ENCODE results near the gene DBX1.

Gene DBX1

DNA sequence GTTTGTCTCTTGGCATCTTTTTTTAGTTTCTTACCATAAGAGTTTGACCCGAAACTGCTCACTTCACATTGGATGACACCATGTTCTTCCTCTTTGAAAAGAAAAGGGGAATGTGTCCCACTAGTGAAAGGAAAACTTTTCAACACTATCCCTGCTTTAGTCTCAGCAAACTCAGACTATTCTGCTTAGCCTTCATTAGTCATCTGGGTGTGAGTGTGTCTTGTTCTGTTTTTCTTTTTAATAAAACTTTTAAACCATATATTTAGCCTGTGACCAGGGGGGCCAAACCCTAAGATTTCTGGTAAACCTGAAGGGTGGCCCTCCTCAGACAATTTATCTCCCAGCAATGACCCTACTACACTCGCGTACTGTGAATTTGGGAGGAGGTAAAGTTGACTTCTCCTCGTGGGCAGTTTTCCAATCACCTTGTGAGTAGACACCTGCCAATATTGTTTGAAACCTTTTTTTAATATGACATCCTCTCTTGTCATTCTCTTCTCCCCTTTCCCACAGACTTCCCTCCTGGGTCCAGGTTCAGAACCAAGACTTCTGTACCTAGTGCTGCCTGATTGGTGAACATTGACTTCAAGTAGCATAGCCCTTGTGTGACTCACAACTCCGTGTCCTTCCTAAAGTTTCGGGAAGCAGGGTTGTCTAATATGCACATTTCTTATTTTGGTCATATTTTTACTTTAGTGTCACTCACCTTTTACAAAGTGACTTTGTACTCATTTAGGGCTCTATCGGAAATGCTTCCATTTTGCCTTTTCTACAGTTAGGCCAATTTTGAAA is 39.9 kb downstream of the DBX1 start:
- no peak for DNase-seq

GRCh38 chr11:20119315-20119714 is 41.0 kb downstream of the DBX1 start:
- no peak for DNase-seq

DNA sequence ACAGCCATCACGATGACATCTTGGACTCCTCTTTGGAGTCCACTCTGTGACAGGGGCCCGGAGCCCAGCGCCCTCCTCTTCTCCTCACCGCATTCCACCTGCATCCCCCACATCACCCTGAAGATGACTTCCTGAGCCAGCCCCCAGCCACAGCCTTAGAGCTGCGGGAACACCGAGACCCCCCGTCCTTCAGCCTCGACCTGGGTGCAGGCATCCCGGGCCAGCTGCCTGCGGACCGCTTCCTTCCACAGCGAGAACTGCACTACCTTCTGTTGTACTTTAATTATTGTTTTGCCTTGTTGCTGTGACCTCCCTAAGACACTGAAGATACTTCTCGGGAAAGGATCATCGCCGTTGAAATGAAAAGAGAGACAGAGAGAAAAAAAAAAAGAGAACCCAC is 42.1 kb downstream of the DBX1 start:
- no peak for DNase-seq

- DNase-seq, result no peak
Measured at GRCh38 chr11:20117291-20117690, 43.0 kb downstream of the DBX1 start.

DNA sequence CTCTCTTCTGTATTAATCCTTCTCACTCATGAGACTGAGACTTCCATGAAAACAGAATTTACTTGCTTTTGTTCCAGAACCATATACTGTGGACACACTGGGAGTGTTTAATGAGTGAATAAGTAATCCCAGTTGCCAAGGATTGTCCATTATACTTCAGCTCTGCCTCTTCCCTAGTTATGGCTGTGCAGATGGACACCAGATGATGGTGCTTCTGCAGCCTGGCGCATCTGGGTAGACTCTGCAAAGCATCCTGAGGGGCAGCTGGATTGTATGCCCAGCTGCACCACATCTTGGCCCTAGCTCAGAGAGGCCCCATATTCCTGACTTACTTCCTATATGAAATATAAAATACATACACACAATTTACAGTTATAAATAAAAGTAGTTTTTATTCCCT is 43.5 kb downstream of the DBX1 start:
- DNase-seq, result no peak

DNA sequence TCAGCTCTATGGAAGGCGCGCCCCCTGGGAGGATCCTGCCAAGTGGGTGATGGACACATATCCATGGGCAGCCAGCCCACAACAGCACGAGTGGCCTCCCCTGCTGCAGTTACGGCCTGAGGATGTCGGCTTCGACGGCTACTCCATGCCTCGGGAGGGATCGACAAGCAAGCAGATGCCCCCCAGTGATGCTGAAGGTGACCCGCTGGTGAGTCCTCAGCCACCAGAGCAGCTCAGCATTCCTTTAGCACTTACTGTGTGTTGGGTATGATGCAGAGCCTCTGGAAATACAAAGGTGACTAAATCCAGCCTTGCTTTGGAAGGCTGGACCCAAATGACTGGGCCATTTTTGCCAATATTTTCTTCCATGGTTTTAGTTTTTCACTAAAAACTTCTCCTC is 45.7 kb downstream of the DBX1 start:
- DNase-seq, result no peak

GRCh38 chr11:20113149-20113438 is 47.2 kb downstream of the DBX1 start:
- DNase-seq, result no peak

GRCh38 chr11:20112291-20113148 is 47.8 kb downstream of the DBX1 start:
- peak; percentile 43 for DNase-seq

DNA sequence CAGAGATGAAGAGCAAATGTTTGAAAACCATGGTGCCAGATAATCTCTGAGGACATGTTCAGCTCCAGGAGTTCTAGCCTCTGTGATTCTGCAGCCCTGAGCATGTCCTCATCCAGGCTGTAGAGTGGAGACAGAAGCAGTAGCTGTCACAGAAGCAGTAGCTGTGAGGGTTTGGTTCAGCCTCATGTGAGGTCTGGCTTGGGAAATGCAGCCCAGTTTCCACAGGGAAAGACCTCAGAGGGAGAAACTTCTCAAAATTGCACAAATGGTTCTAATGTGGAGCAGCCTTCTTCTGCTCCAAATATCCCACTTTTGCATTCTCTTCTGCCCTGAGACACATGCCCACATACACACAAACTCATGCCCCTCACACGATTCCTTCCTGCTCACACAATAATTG is 48.4 kb downstream of the DBX1 start:
- DNase-seq, result no peak

DNA sequence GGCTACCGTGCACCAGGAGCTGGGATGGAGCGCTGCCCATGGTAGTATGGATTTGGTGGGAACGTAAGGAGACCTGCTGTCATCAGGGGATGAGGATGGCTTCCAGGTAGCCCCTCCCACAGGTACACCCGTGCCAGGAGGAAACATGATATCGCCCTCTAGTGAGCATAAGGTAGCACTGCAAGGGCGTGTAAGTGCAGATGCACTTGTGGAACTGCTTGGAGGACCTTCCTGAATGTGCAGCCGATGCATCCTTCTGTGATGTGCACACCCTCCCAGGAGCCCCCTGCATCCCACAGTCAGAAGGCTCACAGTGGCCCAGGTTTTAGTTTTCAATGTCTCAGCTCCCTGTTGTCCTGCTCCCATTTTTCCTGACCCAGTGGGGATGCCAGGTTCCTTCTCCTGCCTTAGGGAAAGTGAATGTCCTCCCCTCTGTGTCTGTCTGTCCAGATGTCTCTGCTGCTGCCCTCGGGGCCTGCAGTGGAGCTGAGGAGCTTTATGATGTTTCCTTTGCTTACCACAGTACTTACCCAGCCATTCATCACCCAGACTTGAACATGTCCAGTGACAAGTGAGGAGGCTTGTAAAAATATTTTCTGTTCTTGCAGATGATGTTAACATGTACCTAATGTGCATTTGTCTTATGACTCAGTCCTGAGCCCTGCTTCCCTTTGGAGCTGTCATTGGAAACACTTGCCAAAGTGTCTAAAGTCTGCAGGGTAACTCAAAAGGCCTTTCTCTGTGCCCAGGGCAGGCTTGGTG is 49.2 kb downstream of the DBX1 start:
- no peak for DNase-seq

DNA sequence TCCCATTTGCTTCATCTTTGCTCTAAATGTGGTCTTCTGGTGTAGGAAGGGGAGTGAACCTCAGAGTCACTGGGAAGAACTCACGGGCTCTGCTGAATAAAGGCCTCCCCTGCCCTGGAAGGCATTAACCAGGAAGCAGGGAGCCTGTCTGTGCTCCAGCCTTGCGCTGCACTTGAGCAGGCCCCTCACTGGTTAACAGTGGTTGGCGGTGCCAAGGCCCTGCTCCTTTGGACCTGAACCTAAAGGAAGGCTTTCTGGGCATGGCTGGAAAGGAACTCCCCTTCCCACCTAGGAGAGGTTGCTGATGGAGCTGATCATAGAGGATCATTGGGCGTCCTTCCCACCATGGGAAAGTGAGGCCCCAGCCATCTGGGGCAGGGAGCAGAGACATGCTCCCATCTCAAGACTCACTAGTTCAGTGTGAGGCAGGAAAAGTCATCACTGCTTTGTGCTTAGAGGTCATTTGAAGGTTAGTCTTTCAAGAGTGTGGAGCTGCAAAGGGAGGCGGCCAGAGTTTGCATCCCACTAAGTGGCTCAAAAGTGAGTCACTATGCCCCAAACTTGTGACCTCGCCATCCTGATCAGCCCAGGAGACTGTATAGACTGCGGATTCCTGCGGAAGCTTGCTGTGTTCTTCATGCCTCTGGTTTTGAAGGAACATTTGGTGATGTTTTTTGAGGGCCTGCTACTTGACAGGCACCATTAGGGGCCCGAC is 50.4 kb downstream of the DBX1 start:
- DNase-seq, result no peak
